ENCODE results near the gene GRPR. TPM values are rescaled to one million over a fixed set of nuclear protein-coding genes. Genes with fewer than 3 reads are reported as not detected.

The GRPR gene
- total RNA-seq: 0.33 TPM in 1 of 2 replicates, not detected in the other

DNA sequence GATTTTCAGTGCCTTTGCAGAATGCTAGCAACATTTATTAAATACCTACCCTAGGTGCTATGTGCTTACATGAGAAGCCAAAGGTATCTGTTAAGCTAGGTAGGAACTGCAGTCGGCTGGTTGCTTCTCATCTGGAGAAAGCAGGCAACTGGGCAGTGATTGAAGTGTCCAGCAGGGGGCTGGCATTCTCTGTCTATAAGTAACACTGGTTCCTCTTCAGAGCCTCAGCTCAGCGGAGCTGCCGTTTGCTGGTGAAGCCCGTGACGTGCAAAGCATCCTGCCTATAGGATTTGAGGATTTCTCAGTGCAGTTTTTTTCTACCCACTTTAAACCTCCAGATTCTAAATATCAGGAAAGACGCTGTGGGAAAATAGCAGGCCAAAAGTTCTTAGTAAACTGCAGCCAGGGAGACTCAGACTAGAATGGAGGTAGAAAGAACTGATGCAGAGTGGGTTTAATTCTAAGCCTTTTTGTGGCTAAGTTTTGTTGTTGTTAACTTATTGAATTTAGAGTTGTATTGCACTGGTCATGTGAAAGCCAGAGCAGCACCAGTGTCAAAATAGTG, at the start of gene GRPR:
Gene GRPR (plus strand): TSS at position 344 of the 565 bp plus-strand sequence. CDS start 389 bp downstream, outside the sequence.

DNA sequence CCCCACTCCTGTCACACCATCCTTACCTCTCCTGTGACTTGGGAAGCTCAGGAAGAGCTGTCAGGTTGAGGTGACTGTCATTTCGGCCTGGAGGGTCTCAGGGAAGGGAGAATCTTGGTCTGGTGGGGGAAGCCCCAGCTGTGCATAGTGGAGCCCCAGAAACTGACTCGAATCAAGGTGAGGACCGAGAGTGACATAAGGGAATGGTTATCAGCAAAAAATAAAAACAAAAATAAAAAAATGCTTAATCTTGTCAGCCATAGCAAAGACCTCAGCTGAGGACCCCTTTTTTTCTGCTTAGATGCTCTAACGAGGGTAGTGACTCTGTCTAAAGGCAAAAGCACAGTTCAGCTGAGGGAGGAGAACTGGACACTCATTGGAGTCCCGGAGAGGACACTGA, 43.8 kb downstream of the GRPR start, which contains the start of gene MAGEB17:
Gene MAGEB17 (plus strand): TSS at position 301 of the 400 bp plus-strand sequence. CDS start 2,902 bp downstream, outside the sequence.

Other genes with a start within 250 kb of the GRPR start
- gene MAGEB17, start 43.9 kb downstream of the GRPR start, total RNA-seq: not detected in 2 replicates